H9 (cell line): ENCODE results near the gene FARP1. TPM values are rescaled to one million over a fixed set of nuclear protein-coding genes. Genes with fewer than 3 reads are reported as not detected.

ENCODE experiments used
- DNase-seq: peaks from one replicate; pipeline ENCODE4 v3.0.0-alpha.2; 2017
- H2AFZ ChIP-seq: one replicate; pipeline ENCODE4 v1.6.1; 2013; ENCODE audit warnings: mild to moderate bottlenecking, low read length, control low read depth, moderate library complexity
- H2AK5ac ChIP-seq: 2 replicates; pipeline ENCODE4 v1.6.1; 2013; ENCODE audit warnings: low read length, control low read depth, mixed read lengths; ENCODE audit not compliant: insufficient read length
- H2BK120ac ChIP-seq: one replicate; pipeline ENCODE4 v1.6.1; 2013; ENCODE audit warnings: low read depth, mild to moderate bottlenecking, low read length, control low read depth, inconsistent platforms; ENCODE audit not compliant: poor library complexity, severe bottlenecking
- H2BK12ac ChIP-seq: 2 replicates; pipeline ENCODE4 v1.6.1; 2013; ENCODE audit warnings: low read length, control low read depth, mixed read lengths, low read depth; ENCODE audit not compliant: insufficient read length
- H2BK15ac ChIP-seq: 2 replicates; pipeline ENCODE4 v1.6.1; 2013; ENCODE audit warnings: low read depth, low read length, control low read depth
- H2BK20ac ChIP-seq: one replicate; pipeline ENCODE4 v1.6.1; 2013; ENCODE audit warnings: low read depth, mild to moderate bottlenecking, low read length, control low read depth, inconsistent platforms; ENCODE audit not compliant: poor library complexity, severe bottlenecking
- H2BK5ac ChIP-seq: 2 replicates; pipeline ENCODE4 v1.6.1; 2013; ENCODE audit warnings: low read length, control low read depth, mixed read lengths; ENCODE audit not compliant: insufficient read length
- H3K14ac ChIP-seq: 2 replicates; pipeline ENCODE4 v1.6.1; 2013; ENCODE audit warnings: low read length, control low read depth; ENCODE audit not compliant: insufficient read depth
- H3K18ac ChIP-seq: 2 replicates; pipeline ENCODE4 v1.6.1; 2013; ENCODE audit warnings: low read depth, mild to moderate bottlenecking, mixed read lengths, low read length, control low read depth; ENCODE audit not compliant: insufficient read length
- H3K23ac ChIP-seq: 2 replicates; pipeline ENCODE4 v1.6.1; 2013; ENCODE audit warnings: low read length, control low read depth, mixed read lengths, low read depth; ENCODE audit not compliant: insufficient read length
- H3K23me2 ChIP-seq: 2 replicates; pipeline ENCODE4 v1.6.1; 2013; ENCODE audit warnings: low read depth, mild to moderate bottlenecking, mixed read lengths, low read length, control low read depth; ENCODE audit not compliant: insufficient read length, poor library complexity, severe bottlenecking
- H3K27ac ChIP-seq: 2 replicates; pipeline ENCODE4 v1.5.1; 2013; ENCODE audit warnings: low read length, control low read depth, mixed read lengths, low read depth; ENCODE audit not compliant: insufficient read length
- H3K27me3 ChIP-seq: 2 replicates; pipeline ENCODE4 v1.6.1; 2013; ENCODE audit warnings: low read length, control low read depth, inconsistent platforms; ENCODE audit not compliant: insufficient read depth
- H3K4ac ChIP-seq: 2 replicates; pipeline ENCODE4 v1.6.1; 2013; ENCODE audit warnings: low read depth, mild to moderate bottlenecking, control low read depth, inconsistent platforms, low read length, moderate library complexity
- H3K4me1 ChIP-seq: 2 replicates; pipeline ENCODE4 v1.6.1; 2013; ENCODE audit warnings: low read length, control low read depth, inconsistent platforms; ENCODE audit not compliant: insufficient read depth
- H3K4me2 ChIP-seq: 2 replicates; pipeline ENCODE4 v1.6.1; 2013; ENCODE audit warnings: low read length, control low read depth, mixed read lengths; ENCODE audit not compliant: insufficient read length, insufficient read depth
- H3K56ac ChIP-seq: 2 replicates; pipeline ENCODE4 v1.6.1; 2013; ENCODE audit warnings: low read depth, mild to moderate bottlenecking, mixed read lengths, low read length, control low read depth; ENCODE audit not compliant: insufficient read length
- H3K79me1 ChIP-seq: 2 replicates; pipeline ENCODE4 v1.6.1; 2013; ENCODE audit warnings: low read depth, mild to moderate bottlenecking, moderate library complexity, low read length, control low read depth, inconsistent platforms; ENCODE audit not compliant: insufficient read depth, poor library complexity, severe bottlenecking
- H3K79me2 ChIP-seq: 2 replicates; pipeline ENCODE4 v1.6.1; 2013; ENCODE audit warnings: low read length, control low read depth, inconsistent platforms; ENCODE audit not compliant: insufficient read depth
- H3K9ac ChIP-seq: 2 replicates; pipeline ENCODE4 v1.6.1; 2013; ENCODE audit warnings: low read length, control low read depth, mixed read lengths; ENCODE audit not compliant: insufficient read length; ENCODE audit errors: extremely low read depth
- H3K9me3 ChIP-seq: one replicate; pipeline ENCODE4 v1.6.1; 2013; ENCODE audit warnings: low read depth, low read length, inconsistent platforms; ENCODE audit not compliant: control insufficient read depth
- H3T11ph ChIP-seq: one replicate; pipeline ENCODE4 v1.6.1; 2013; ENCODE audit warnings: mild to moderate bottlenecking, low read length, control low read depth, inconsistent platforms
- H4K20me1 ChIP-seq: one replicate; pipeline ENCODE4 v1.6.1; 2013; ENCODE audit not compliant: control insufficient read depth, insufficient read length, insufficient read depth
- H4K5ac ChIP-seq: 2 replicates; pipeline ENCODE4 v1.6.1; 2013; ENCODE audit warnings: low read depth, mild to moderate bottlenecking, mixed read lengths, low read length, control low read depth; ENCODE audit not compliant: insufficient read length
- H4K8ac ChIP-seq: replicated peaks from 2 replicates; pipeline ENCODE4 v1.6.1; 2013; ENCODE audit warnings: low read length, control low read depth, mixed read lengths, low read depth; ENCODE audit not compliant: insufficient read length
- H4K91ac ChIP-seq: 2 replicates; pipeline ENCODE4 v1.6.1; 2013; ENCODE audit warnings: low read depth, mild to moderate bottlenecking, moderate library complexity, mixed read lengths, low read length, control low read depth; ENCODE audit not compliant: insufficient read length
- H3K27ac Mint-ChIP-seq, 3 experiments: 2 replicates in 2 of 3; 3 replicates in 1 of 3; pipeline ENCODE4 v1.8.0; 2020 to 2021; ENCODE audit warnings: mixed read lengths in 3 of 3, mild to moderate bottlenecking in 1 of 3, moderate library complexity in 1 of 3
- H3K27me3 Mint-ChIP-seq: 2 replicates; pipeline ENCODE4 v1.8.0; 2021; ENCODE audit warnings: low read depth, mild to moderate bottlenecking, moderate library complexity, mixed read lengths
- H3K36me3 Mint-ChIP-seq, 3 experiments: 2 replicates in 2 of 3; 3 replicates in 1 of 3; pipeline ENCODE4 v1.8.0; 2020 to 2021; ENCODE audit warnings: low read depth in 3 of 3, mixed read lengths in 3 of 3; ENCODE audit not compliant: insufficient read depth in 1 of 3
- H3K4me1 Mint-ChIP-seq, 2 experiments: 2 replicates each; pipeline ENCODE4 v1.8.0; 2020; ENCODE audit warnings: mixed read lengths in 2 of 2
- H3K4me3 Mint-ChIP-seq, 2 experiments: 2 replicates in 1 of 2; 3 replicates in 1 of 2; pipeline ENCODE4 v1.8.0; 2020 to 2021; ENCODE audit warnings: mild to moderate bottlenecking in 2 of 2, mixed read lengths in 2 of 2, moderate library complexity in 1 of 2
- H3K9me3 Mint-ChIP-seq, 2 experiments: 2 replicates in 1 of 2; 3 replicates in 1 of 2; pipeline ENCODE4 v1.8.0; 2020; ENCODE audit warnings: mild to moderate bottlenecking in 2 of 2, mixed read lengths in 2 of 2, moderate library complexity in 1 of 2
- WGBS: extraction: QIAGEN DNeasy Blood & Tissue Kit; methylation state at CpG from one replicate; pipeline ENCODE4 v1.1.7; 2013; ENCODE audit warnings: missing lambda C conversion rate, low lambda C conversion rate, mixed read lengths; ENCODE audit not compliant: insufficient read length; ENCODE audit errors: extremely low coverage; 5-methylcytosine and 5-hydroxymethylcytosine counted together
- total RNA-seq: library from RNA; stranded (reverse); gene quantifications from 2 replicates; pipeline ENCODE4 v1.2.1, GENCODE V29; 2021
- TF ChIP-seq, protein P1 (sequence below): fragments of 200-600 bp; sonication (generic); conservative IDR thresholded peaks from 3 replicates; pipeline ENCODE4 v1.8.0; 2021; ENCODE audit warnings: antibody characterized with exemption, mild to moderate bottlenecking

The FARP1 gene
- total RNA-seq, 1 experiment from 2014 or later, result 95.9 TPM

DNA sequence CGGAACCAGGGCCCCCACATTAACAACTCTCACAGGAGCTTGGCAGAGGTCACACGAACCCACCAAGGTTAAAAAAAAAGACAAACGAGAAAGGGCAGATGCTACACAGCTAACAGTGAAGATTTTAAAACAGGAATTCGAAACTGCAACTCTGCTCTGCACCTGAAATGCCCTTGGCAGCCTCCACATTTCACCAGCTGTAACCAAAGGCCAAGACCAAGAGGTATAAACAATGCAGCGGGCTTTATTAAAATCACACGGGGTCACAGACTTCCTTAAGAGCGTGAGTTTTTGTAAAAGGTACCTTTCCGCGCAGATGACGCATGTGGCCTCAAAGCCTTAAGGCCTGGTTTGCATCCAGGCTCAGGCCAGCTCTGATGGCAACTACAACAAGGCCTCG is 345.8 kb downstream of the FARP1 start:
- Histone ChIP-seq H2AK5ac (no peak overlapping the region), H3K4ac (no peak overlapping the region), H3K18ac (no peak overlapping the region), H3K14ac (no peak overlapping the region), H4K5ac (no peak overlapping the region), H4K8ac (no peak overlapping the region), H3K27me3 (no peaks in the 10 kb centered on the region), H3K4me1 (peaks cover 9% of the 10 kb centered on the region; the same call in 1 of the 2 replicates), H3K4me2 (no peak overlapping the region), H3K56ac (no peak overlapping the region), H3K23me2 (no peaks in the 10 kb centered on the region), H4K20me1 (no peaks in the 10 kb centered on the region), H2BK20ac (no peak overlapping the region), H3K23ac (no peak overlapping the region), H3K27ac (no peak overlapping the region), H2BK15ac (no peak overlapping the region), H2BK12ac (no peak overlapping the region), H3K9ac (no peak overlapping the region), H3K79me1 (peaks cover 3% of the 10 kb centered on the region), H2BK5ac (no peak overlapping the region), H3T11ph (no peak overlapping the region), H2BK120ac (no peak overlapping the region), H3K79me2 (peaks cover 34% of the 10 kb centered on the region; the same call in 1 of the 2 replicates), H3K9me3 (no peaks in the 10 kb centered on the region), H2AFZ (no peak overlapping the region), H4K91ac (no peak overlapping the region)
- no peaks in the 10 kb centered on the region for H3K9me3 Mint-ChIP-seq
- DNase-seq, result no peak
- H3K4me1 Mint-ChIP-seq, result peaks cover 83 to 91% of the 10 kb centered on the region in 2 experiments
- H3K4me3 Mint-ChIP-seq, result no peak overlapping the region
- no CpG with 5 or more reads among the region's 11 CpGs for WGBS
- H3K27me3 Mint-ChIP-seq, result no peaks in the 10 kb centered on the region
- TF ChIP-seq, protein P1, sequence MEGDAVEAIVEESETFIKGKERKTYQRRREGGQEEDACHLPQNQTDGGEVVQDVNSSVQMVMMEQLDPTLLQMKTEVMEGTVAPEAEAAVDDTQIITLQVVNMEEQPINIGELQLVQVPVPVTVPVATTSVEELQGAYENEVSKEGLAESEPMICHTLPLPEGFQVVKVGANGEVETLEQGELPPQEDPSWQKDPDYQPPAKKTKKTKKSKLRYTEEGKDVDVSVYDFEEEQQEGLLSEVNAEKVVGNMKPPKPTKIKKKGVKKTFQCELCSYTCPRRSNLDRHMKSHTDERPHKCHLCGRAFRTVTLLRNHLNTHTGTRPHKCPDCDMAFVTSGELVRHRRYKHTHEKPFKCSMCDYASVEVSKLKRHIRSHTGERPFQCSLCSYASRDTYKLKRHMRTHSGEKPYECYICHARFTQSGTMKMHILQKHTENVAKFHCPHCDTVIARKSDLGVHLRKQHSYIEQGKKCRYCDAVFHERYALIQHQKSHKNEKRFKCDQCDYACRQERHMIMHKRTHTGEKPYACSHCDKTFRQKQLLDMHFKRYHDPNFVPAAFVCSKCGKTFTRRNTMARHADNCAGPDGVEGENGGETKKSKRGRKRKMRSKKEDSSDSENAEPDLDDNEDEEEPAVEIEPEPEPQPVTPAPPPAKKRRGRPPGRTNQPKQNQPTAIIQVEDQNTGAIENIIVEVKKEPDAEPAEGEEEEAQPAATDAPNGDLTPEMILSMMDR, result no peak
- H3K36me3 Mint-ChIP-seq, result no peaks in the 10 kb centered on the region; a peak in 1 of 7 replicates
- H3K27ac Mint-ChIP-seq, result 0 out of 7 replicates have a peak overlapping the region, but pooled peaks of 2 of the 3 experiments have one; percentile 24 to 30
